Osteocyte (in vitro differentiated cells): ENCODE results near the gene DNMT1. TPM values are rescaled to one million over a fixed set of nuclear protein-coding genes. Genes with fewer than 3 reads are reported as not detected.

ENCODE experiments used
- DNase-seq: peaks from one replicate; pipeline ENCODE4 v3.0.0; 2021; ENCODE audit warnings: mixed read lengths; ENCODE audit not compliant: unreplicated experiment; ENCODE audit errors: extremely low spot score
- H3K27ac Mint-ChIP-seq: one replicate; pipeline ENCODE4 v1.8.0; 2021; ENCODE audit warnings: mild to moderate bottlenecking, mixed read lengths; ENCODE audit not compliant: unreplicated experiment
- H3K27me3 Mint-ChIP-seq: one replicate; pipeline ENCODE4 v1.8.0; 2021; ENCODE audit warnings: mixed read lengths; ENCODE audit not compliant: unreplicated experiment
- H3K36me3 Mint-ChIP-seq: one replicate; pipeline ENCODE4 v1.8.0; 2021; ENCODE audit warnings: mixed read lengths; ENCODE audit not compliant: unreplicated experiment
- H3K4me1 Mint-ChIP-seq: one replicate; pipeline ENCODE4 v1.8.0; 2021; ENCODE audit warnings: mixed read lengths; ENCODE audit not compliant: unreplicated experiment
- H3K4me3 Mint-ChIP-seq: one replicate; pipeline ENCODE4 v1.8.0; 2021; ENCODE audit warnings: mild to moderate bottlenecking, moderate library complexity, mixed read lengths; ENCODE audit not compliant: unreplicated experiment
- H3K9me3 Mint-ChIP-seq: one replicate; pipeline ENCODE4 v1.8.0; 2021; ENCODE audit warnings: mixed read lengths; ENCODE audit not compliant: unreplicated experiment
- total RNA-seq: library from RNA; stranded (reverse); gene quantifications from 2 replicates; pipeline ENCODE4 v1.2.1, GENCODE V29; 2021
- TF ChIP-seq, protein P1 (sequence below): fragments of 200-600 bp; sonication (generic); IDR thresholded peaks from 2 replicates; pipeline ENCODE4 v1.5.0; 2021; ENCODE audit warnings: antibody characterized with exemption, mild to moderate bottlenecking, moderate library complexity

Gene DNMT1
- total RNA-seq, 1 donor from 2014 or later, result 82.3 TPM

DNA sequence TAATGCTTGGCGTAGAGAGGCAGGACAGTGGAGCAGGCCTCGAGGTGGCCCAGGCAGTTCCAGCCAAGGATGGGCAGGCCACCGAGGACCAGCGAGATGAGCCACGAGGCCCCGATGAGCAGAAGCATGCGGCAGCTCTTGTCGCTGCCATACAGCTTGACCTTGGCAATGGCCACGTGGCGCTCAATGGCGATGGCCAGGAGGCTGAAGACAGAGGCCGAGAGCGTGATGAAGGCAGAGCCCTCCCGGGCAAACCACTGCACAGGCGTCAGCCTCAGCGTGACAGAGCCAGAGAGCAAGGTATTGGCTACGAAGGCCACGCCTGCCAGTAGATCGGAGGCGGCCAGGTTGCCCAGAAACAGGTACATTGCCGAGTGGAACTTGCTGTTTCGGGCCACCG lies 29.6 kb upstream of the DNMT1 start:
- no peak overlapping the region for H3K27ac Mint-ChIP-seq
- TF ChIP-seq, protein P1, sequence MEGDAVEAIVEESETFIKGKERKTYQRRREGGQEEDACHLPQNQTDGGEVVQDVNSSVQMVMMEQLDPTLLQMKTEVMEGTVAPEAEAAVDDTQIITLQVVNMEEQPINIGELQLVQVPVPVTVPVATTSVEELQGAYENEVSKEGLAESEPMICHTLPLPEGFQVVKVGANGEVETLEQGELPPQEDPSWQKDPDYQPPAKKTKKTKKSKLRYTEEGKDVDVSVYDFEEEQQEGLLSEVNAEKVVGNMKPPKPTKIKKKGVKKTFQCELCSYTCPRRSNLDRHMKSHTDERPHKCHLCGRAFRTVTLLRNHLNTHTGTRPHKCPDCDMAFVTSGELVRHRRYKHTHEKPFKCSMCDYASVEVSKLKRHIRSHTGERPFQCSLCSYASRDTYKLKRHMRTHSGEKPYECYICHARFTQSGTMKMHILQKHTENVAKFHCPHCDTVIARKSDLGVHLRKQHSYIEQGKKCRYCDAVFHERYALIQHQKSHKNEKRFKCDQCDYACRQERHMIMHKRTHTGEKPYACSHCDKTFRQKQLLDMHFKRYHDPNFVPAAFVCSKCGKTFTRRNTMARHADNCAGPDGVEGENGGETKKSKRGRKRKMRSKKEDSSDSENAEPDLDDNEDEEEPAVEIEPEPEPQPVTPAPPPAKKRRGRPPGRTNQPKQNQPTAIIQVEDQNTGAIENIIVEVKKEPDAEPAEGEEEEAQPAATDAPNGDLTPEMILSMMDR, result no peak
- peaks cover 23% of the 10 kb centered on the region for H3K4me1 Mint-ChIP-seq
- no peak for DNase-seq
- H3K4me3 Mint-ChIP-seq, result no peak overlapping the region
- no peaks in the 10 kb centered on the region for H3K27me3 Mint-ChIP-seq
- no peaks in the 10 kb centered on the region for H3K9me3 Mint-ChIP-seq
- H3K36me3 Mint-ChIP-seq, result peaks cover 8% of the 10 kb centered on the region

DNA sequence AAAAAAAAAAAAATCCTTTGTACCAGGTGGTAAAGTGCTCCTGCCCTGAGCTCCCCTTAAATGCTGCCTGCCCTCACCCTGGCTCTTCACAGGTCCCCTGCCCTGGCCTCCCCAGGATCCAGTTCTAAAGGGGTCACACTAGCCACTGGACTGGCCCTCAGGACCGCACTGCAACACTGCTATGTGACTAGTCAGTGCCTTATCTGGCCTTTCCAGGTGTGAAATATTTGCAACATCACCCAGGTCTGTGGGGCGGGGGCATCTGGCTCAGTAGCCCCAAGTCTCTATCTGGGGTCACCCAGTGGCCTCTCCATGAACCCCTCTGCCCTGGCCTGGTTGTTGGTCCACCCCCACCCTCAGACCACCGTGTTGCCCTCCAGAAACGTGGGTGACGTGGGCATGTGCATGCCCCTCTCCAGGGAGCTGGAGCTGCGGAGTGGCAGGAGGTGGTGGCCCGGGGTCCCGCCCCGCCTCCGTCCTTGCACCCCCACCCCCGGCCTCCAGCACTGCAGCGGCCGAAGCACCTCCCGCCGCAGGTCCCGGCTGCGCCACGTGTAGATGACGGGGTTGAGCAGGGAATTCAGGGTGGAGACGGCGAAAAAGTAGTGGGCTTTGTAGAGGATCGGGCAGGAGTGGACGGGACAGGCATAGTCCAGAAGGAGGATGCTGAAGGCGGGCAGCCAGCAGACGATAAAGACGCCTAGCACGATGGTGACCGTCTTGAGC lies 28.9 kb upstream of the DNMT1 start:
- Mint-ChIP-seq H3K4me1 (peaks cover 19% of the 10 kb centered on the region), H3K4me3 (no peak overlapping the region), H3K27ac (no peak overlapping the region), H3K27me3 (no peaks in the 10 kb centered on the region), H3K9me3 (no peaks in the 10 kb centered on the region), H3K36me3 (peaks cover 8% of the 10 kb centered on the region)
- no peak for DNase-seq
- TF ChIP-seq, protein P1, result no peak

DNA sequence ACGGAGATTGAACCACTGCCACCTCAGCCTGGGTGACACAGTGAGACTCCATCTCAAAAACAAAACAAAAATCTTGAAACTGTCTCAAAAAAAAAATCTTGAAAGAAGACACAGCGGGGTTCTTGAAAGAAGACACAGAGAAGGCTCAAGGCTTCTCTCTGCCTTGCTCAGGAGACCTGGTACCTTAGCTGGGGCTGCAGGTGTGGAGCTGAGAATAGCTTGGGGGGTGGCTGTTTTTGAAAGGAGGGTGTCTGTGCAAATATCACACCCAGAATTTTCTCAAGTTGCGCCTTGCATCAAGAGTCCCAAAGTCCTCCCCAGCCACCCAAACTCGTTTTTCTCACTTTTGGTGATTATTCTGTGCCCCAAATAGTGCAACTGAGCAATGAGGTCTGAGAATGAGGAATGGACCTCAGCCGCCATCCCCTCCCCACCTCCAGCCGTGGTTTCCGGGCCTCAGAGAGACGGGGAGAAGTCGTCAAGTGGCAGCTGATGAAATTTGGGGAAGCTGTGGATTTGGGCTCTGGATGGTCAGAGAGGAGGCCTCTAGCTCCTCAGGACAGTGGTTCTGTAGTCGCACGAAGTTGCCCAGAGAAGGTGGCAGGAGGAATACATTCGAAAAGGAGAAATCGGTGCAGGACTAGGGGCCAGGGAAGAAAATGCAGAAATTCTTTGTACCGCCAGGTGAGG lies 27.6 kb upstream of the DNMT1 start:
- no peaks in the 10 kb centered on the region for H3K9me3 Mint-ChIP-seq
- TF ChIP-seq, protein P1, result no peak
- no peaks in the 10 kb centered on the region for H3K27me3 Mint-ChIP-seq
- H3K4me1 Mint-ChIP-seq, result peaks cover 17% of the 10 kb centered on the region
- H3K36me3 Mint-ChIP-seq, result peaks cover 8% of the 10 kb centered on the region
- no peak for DNase-seq
- no peak overlapping the region for H3K4me3 Mint-ChIP-seq
- H3K27ac Mint-ChIP-seq, result no peak overlapping the region

DNA sequence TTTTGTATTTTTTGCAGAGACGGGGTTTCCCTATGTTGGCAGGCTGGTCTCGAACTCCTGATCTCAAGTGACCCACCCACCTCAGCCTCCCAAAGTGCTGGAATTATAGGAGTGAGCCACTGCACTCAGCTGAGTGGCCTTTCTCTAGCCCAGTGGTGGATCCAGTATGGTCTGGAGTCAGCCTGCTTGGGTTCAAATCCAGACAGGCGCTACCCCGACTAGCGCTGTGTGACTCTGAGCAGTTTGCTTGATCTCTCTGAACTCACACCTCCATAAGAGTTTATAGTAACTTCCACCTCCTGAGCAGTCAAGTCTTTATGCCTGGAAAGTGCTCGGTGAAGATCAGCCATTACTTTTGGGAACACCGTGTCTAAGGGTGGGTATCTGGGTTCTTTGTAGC lies 25.9 kb upstream of the DNMT1 start:
- H3K4me3 Mint-ChIP-seq, result no peak overlapping the region
- no peaks in the 10 kb centered on the region for H3K9me3 Mint-ChIP-seq
- TF ChIP-seq, protein P1, result no peak
- peaks cover 5% of the 10 kb centered on the region for H3K4me1 Mint-ChIP-seq
- H3K27ac Mint-ChIP-seq, result no peak overlapping the region
- H3K27me3 Mint-ChIP-seq, result no peaks in the 10 kb centered on the region
- no peak for DNase-seq
- H3K36me3 Mint-ChIP-seq, result peaks cover 8% of the 10 kb centered on the region

DNA sequence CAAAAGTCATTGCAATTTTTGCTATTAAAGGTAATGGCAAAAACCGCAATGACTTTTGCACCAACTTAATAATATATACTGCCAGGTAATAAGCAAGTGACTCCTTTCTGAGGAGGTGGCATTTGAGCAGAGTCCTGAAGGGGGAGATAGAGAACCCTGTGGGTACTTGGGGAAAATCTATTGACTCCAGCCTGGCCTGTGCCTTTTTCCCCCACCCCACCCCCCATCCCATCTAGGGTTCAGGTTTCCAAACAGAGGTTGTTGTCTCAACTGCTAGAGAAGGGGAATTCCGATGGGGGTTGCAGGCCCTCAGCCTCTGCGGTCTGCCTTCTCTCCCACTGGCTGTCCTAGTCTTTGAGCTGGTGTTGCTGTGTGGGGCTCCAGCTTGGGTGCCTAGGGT lies 24.9 kb upstream of the DNMT1 start:
- peaks cover under 1% of the 10 kb centered on the region for H3K4me1 Mint-ChIP-seq
- DNase-seq, result no peak
- H3K4me3 Mint-ChIP-seq, result no peak overlapping the region
- TF ChIP-seq, protein P1, result peak; percentile 41
- H3K27me3 Mint-ChIP-seq, result no peaks in the 10 kb centered on the region
- no peak overlapping the region for H3K27ac Mint-ChIP-seq
- H3K36me3 Mint-ChIP-seq, result peaks cover 6% of the 10 kb centered on the region
- no peaks in the 10 kb centered on the region for H3K9me3 Mint-ChIP-seq
